ENCODE measurements around the gene CACNA1C. TPM values are rescaled to one million over a fixed set of nuclear protein-coding genes. Genes with fewer than 3 reads are reported as not detected.

Gene CACNA1C
- total and polyA plus RNA-seq, 4 donors = 4.3 to 114 (median 46.3) TPM

DNA sequence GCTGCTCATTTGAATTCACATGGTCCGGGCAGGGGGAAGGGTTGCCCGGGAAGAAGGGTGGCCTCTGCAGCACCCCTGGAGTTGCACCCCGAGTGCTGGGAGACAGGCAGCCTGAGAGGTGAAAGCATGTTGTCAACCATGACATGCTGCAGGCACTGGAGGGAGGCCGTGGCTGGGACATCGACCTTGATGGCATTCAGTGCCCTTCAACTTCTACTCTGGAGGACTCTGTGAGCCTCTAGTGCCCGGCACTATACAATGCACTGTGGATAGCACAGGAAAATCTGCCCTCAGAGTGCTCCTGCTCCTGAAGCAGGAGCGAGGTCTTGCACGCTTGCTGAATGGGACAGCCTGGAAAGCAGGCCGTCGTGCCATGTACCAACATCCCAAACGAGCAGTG is 382.7 kb downstream of the CACNA1C start:
- H3K9me3 ChIP-seq (ENCODE audit: control insufficient read depth, low read length) = no peaks in the 10 kb centered on the region
- 75 to 85% methylated on average over 11 of the region's 11 CpGs for WGBS, 2 donors
- H3K27me3 ChIP-seq (ENCODE audit: control insufficient read depth in 1 of 2, insufficient read depth in 2 of 2, low read length in 1 of 2) = no peaks in the 10 kb centered on the region
- ATAC-seq (ENCODE audit: low FRiP score) (no peak), DNase-seq (no peak)
- H3K36me3 ChIP-seq (ENCODE audit: control insufficient read depth in 1 of 2, insufficient read depth in 2 of 2, low read length in 1 of 2) = no peaks in the 10 kb centered on the region
- no peak overlapping the region for H3K4me3 ChIP-seq (ENCODE audit: low read length in 2 of 2)
- no peak overlapping the region for H3K27ac ChIP-seq (ENCODE audit: low read depth in 1 of 2, low read length in 2 of 2)
- H3K4me1 ChIP-seq (ENCODE audit: control insufficient read depth in 1 of 2, insufficient read depth in 2 of 2, low read length in 2 of 2) = peaks cover 3% of the 10 kb centered on the region in 2 donors
- intact Hi-C loops (cut with DNase I) = no loop called here

DNA sequence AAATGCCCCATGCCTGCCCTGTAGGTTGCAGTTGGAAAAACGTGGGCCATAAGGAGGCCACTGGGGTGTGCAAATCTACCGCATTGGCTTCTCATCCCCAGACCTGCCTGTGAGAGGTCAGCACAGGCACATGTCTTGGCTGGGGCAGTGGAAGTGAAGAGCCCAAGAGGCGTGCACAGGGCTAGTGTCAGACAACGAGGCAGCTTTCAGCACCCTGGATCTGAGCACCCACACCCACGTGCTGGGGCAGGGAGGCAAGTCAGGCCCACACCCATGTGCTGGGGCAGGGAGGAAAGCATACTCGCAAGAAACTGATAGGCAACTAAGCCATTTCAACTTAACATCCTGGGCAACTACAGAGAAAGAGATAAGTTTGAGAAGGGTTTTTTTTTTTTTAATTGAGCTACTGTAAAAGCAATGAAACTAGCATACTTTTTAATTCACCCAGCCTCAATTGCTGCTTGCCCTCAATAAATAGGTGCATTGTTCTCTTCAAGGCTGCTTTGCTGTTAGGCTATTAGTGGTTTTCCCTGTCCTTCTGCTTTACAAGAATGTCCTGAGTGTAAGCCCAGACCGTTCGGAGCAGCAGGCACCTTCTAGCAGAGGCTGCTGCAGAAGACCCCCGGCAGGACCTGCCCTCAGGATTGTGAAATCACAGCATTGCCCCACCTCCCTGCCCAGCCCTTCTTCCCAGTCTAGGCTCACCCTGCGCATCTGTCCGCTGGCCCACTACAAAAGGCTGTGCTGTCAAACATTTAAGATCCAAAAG is 386.7 kb downstream of the CACNA1C start:
- intact Hi-C loops (cut with DNase I) = no loop called here
- H3K4me1 ChIP-seq (ENCODE audit: control insufficient read depth in 1 of 2, insufficient read depth in 2 of 2, low read length in 2 of 2) = no peaks in the 10 kb centered on the region

DNA sequence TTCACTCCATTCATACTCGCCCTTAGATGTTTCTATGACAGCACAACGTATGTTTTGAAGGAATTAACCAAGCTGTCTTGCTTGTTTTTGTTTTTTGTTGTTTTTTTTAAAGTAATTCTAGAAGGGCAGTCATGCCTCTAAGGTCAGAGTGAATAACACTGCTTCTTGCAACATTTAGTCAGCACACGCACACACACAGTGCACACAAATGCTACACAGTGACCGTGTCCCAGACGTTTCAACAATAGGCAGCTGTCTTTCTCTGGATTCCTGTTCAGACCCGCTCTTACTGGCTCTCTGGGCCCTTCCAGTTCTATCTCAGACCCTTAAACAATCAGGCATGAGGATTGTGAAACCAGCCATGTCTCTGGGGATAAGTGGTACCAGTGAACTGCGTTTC is 391.0 kb downstream of the CACNA1C start:
- no peak overlapping the region for H3K4me3 ChIP-seq (ENCODE audit: low read length in 2 of 2)
- 81 to 82% methylated on average over 7 of the region's 7 CpGs for WGBS, 2 donors
- no peaks in the 10 kb centered on the region for H3K9me3 ChIP-seq (ENCODE audit: control insufficient read depth, low read length)
- H3K4me1 ChIP-seq (ENCODE audit: control insufficient read depth in 1 of 2, insufficient read depth in 2 of 2, low read length in 2 of 2) = no peaks in the 10 kb centered on the region
- H3K36me3 ChIP-seq (ENCODE audit: control insufficient read depth in 1 of 2, insufficient read depth in 2 of 2, low read length in 1 of 2) = no peaks in the 10 kb centered on the region
- no peak for DNase-seq
- no peak for ATAC-seq (ENCODE audit: low FRiP score)
- intact Hi-C loops (cut with DNase I) = no loop called here
- H3K27ac ChIP-seq (ENCODE audit: low read depth in 1 of 2, low read length in 2 of 2) = no peak overlapping the region
- no peaks in the 10 kb centered on the region for H3K27me3 ChIP-seq (ENCODE audit: control insufficient read depth in 1 of 2, insufficient read depth in 2 of 2, low read length in 1 of 2)

More for the DNA sequence above, 386.7 kb downstream of the CACNA1C start:
- H3K36me3 ChIP-seq (ENCODE audit: control insufficient read depth in 1 of 2, insufficient read depth in 2 of 2, low read length in 1 of 2) = no peaks in the 10 kb centered on the region
- no peaks in the 10 kb centered on the region for H3K27me3 ChIP-seq (ENCODE audit: control insufficient read depth in 1 of 2, insufficient read depth in 2 of 2, low read length in 1 of 2)
- H3K9me3 ChIP-seq (ENCODE audit: control insufficient read depth, low read length) = no peaks in the 10 kb centered on the region
- no peak for DNase-seq
- no peak overlapping the region for H3K4me3 ChIP-seq (ENCODE audit: low read length in 2 of 2)
- 73 to 77% methylated on average over 11 of the region's 11 CpGs for WGBS, 2 donors
- ATAC-seq (ENCODE audit: low FRiP score) = peak; percentile 5
- H3K27ac ChIP-seq (ENCODE audit: low read depth in 1 of 2, low read length in 2 of 2) = no peak overlapping the region

- no peaks in the 10 kb centered on the region for H3K36me3 ChIP-seq (ENCODE audit: control insufficient read depth in 1 of 2, insufficient read depth in 2 of 2, low read length in 1 of 2)
- H3K9me3 ChIP-seq (ENCODE audit: control insufficient read depth, low read length) = no peaks in the 10 kb centered on the region
- H3K27me3 ChIP-seq (ENCODE audit: control insufficient read depth in 1 of 2, insufficient read depth in 2 of 2, low read length in 1 of 2) = no peaks in the 10 kb centered on the region
- intact Hi-C loops (cut with DNase I) = no loop called here
- DNase-seq (no peak), ATAC-seq (ENCODE audit: low FRiP score) (no peak)
- H3K4me3 ChIP-seq (ENCODE audit: low read length in 2 of 2) = no peak overlapping the region
- WGBS, 2 donors = 88 to 96% methylated on average over 1 of the region's 1 CpG
- H3K27ac ChIP-seq (ENCODE audit: low read depth in 1 of 2, low read length in 2 of 2) = no peak overlapping the region
- no peaks in the 10 kb centered on the region for H3K4me1 ChIP-seq (ENCODE audit: control insufficient read depth in 1 of 2, insufficient read depth in 2 of 2, low read length in 2 of 2)
Measured at GRCh38 chr12:2445968-2446367, 393.2 kb downstream of the CACNA1C start.

DNA sequence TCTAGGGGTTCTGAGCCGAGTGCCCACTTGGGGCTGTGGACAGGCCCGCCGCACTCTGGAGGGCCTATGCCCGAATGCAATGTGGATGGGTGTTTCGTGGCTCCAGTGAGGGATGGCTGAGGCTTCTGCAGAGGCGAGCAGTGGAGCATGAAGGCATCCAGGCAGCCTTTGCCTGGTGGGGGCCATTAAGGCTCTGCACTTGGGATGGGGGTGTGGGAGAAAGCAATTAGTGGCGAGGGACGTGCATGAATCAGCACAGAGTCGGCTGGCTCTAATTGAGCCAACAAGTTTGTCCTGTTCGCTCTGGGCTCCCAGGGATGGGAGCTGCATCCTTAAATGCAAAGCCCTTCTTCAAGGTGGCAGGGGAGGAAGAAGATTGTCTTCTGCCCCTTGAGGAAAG is 395.1 kb downstream of the CACNA1C start:
- ATAC-seq (ENCODE audit: low FRiP score) (no peak), DNase-seq (no peak)
- Histone ChIP-seq H3K4me1 (ENCODE audit: control insufficient read depth in 1 of 2, insufficient read depth in 2 of 2, low read length in 2 of 2) (no peaks in the 10 kb centered on the region), H3K4me3 (ENCODE audit: low read length in 2 of 2) (no peak overlapping the region), H3K27ac (ENCODE audit: low read depth in 1 of 2, low read length in 2 of 2) (no peak overlapping the region), H3K9me3 (ENCODE audit: control insufficient read depth, low read length) (no peaks in the 10 kb centered on the region), H3K36me3 (ENCODE audit: control insufficient read depth in 1 of 2, insufficient read depth in 2 of 2, low read length in 1 of 2) (no peaks in the 10 kb centered on the region), H3K27me3 (ENCODE audit: control insufficient read depth in 1 of 2, insufficient read depth in 2 of 2, low read length in 1 of 2) (no peaks in the 10 kb centered on the region)
- 78 to 87% methylated on average over 10 of the region's 10 CpGs for WGBS, 2 donors
- intact Hi-C loops (cut with DNase I) = no loop called here

- WGBS, 2 donors = 84 to 87% methylated on average over 6 of the region's 6 CpGs
- no peaks in the 10 kb centered on the region for H3K4me1 ChIP-seq (ENCODE audit: control insufficient read depth in 1 of 2, insufficient read depth in 2 of 2, low read length in 2 of 2)
- no peak for DNase-seq
- intact Hi-C loops (cut with DNase I) = no loop called here
- no peaks in the 10 kb centered on the region for H3K36me3 ChIP-seq (ENCODE audit: control insufficient read depth in 1 of 2, insufficient read depth in 2 of 2, low read length in 1 of 2)
- no peak overlapping the region for H3K4me3 ChIP-seq (ENCODE audit: low read length in 2 of 2)
- no peaks in the 10 kb centered on the region for H3K27me3 ChIP-seq (ENCODE audit: control insufficient read depth in 1 of 2, insufficient read depth in 2 of 2, low read length in 1 of 2)
- no peaks in the 10 kb centered on the region for H3K9me3 ChIP-seq (ENCODE audit: control insufficient read depth, low read length)
- ATAC-seq (ENCODE audit: low FRiP score) = no peak
- no peak overlapping the region for H3K27ac ChIP-seq (ENCODE audit: low read depth in 1 of 2, low read length in 2 of 2)
Measured at GRCh38 chr12:2449586-2449985, 396.8 kb downstream of the CACNA1C start.

- no peak for DNase-seq
- Histone ChIP-seq H3K27me3 (ENCODE audit: control insufficient read depth in 1 of 2, insufficient read depth in 2 of 2, low read length in 1 of 2) (no peaks in the 10 kb centered on the region), H3K27ac (ENCODE audit: low read depth in 1 of 2, low read length in 2 of 2) (no peak overlapping the region), H3K4me1 (ENCODE audit: control insufficient read depth in 1 of 2, insufficient read depth in 2 of 2, low read length in 2 of 2) (no peaks in the 10 kb centered on the region), H3K4me3 (ENCODE audit: low read length in 2 of 2) (no peak overlapping the region), H3K36me3 (ENCODE audit: control insufficient read depth in 1 of 2, insufficient read depth in 2 of 2, low read length in 1 of 2) (no peaks in the 10 kb centered on the region), H3K9me3 (ENCODE audit: control insufficient read depth, low read length) (no peaks in the 10 kb centered on the region)
- ATAC-seq (ENCODE audit: low FRiP score) = no peak
- WGBS, 2 donors = 80 to 82% methylated on average over 9 of the region's 9 CpGs
- intact Hi-C loops (cut with DNase I) = no loop called here
Measured at GRCh38 chr12:2450553-2450952, 397.8 kb downstream of the CACNA1C start.

DNA sequence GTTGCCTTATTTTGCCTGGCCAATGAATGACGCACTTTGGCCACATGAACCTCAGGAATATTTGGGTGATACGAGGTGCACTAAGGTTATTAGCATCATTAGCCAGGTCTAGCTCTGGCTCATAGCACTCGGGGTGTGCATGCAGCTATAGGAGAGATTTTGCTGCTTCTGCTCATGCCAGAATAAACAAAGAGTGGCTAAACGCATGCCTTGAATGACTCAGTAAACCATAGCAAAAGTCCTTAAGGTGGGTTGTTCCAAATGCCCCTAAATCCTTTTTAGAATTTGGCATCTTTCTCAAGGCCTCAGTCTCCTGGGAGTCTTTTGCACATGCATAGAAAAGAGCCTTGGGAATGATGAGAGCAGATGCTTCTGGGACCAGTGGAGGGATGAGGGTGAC is 398.2 kb downstream of the CACNA1C start:
- ATAC-seq (ENCODE audit: low FRiP score) = no peak

DNA sequence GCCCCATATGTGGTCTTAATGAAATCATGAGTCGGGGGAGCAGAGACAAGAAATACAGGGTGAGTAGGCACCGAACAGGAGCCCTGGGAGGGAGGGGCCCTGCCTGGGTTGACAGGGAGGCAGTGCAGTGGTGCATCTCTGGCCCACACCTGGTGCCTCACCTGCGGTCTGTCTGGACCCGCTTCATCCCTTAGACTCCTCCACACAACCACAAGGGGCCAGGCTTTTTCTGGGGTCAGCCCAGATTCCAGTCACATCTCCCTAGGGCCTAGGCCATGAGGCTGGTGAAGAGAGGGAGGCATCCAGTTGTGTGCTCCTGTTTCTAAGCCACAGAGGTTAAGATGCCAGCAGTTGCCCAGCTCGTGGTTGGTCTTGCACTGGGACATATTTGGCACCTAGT is 398.7 kb downstream of the CACNA1C start:
- no peaks in the 10 kb centered on the region for H3K36me3 ChIP-seq (ENCODE audit: control insufficient read depth in 1 of 2, insufficient read depth in 2 of 2, low read length in 1 of 2)
- ATAC-seq (ENCODE audit: low FRiP score) (no peak), DNase-seq (no peak)
- H3K9me3 ChIP-seq (ENCODE audit: control insufficient read depth, low read length) = no peaks in the 10 kb centered on the region
- H3K27me3 ChIP-seq (ENCODE audit: control insufficient read depth in 1 of 2, insufficient read depth in 2 of 2, low read length in 1 of 2) = no peaks in the 10 kb centered on the region
- intact Hi-C loops (cut with DNase I) = no loop called here
- H3K27ac ChIP-seq (ENCODE audit: low read depth in 1 of 2, low read length in 2 of 2) = no peak overlapping the region
- 77 to 78% methylated on average over 5 of the region's 5 CpGs for WGBS, 2 donors
- no peak overlapping the region for H3K4me3 ChIP-seq (ENCODE audit: low read length in 2 of 2)
- no peaks in the 10 kb centered on the region for H3K4me1 ChIP-seq (ENCODE audit: control insufficient read depth in 1 of 2, insufficient read depth in 2 of 2, low read length in 2 of 2)

More for the DNA sequence above, 398.2 kb downstream of the CACNA1C start:
- H3K4me3 ChIP-seq (ENCODE audit: low read length in 2 of 2) = no peak overlapping the region
- no peaks in the 10 kb centered on the region for H3K27me3 ChIP-seq (ENCODE audit: control insufficient read depth in 1 of 2, insufficient read depth in 2 of 2, low read length in 1 of 2)
- no peaks in the 10 kb centered on the region for H3K36me3 ChIP-seq (ENCODE audit: control insufficient read depth in 1 of 2, insufficient read depth in 2 of 2, low read length in 1 of 2)
- no peaks in the 10 kb centered on the region for H3K4me1 ChIP-seq (ENCODE audit: control insufficient read depth in 1 of 2, insufficient read depth in 2 of 2, low read length in 2 of 2)
- no peak overlapping the region for H3K27ac ChIP-seq (ENCODE audit: low read depth in 1 of 2, low read length in 2 of 2)
- H3K9me3 ChIP-seq (ENCODE audit: control insufficient read depth, low read length) = no peaks in the 10 kb centered on the region
- 22 to 27% methylated on average over 4 of the region's 4 CpGs for WGBS, 2 donors
- DNase-seq = no peak
- intact Hi-C loops (cut with DNase I) = no loop called here
